ENCODE results near the gene CFAP61. TPM values are rescaled to one million over a fixed set of nuclear protein-coding genes. Genes with fewer than 3 reads are reported as not detected.
A peak's percentile ranks its signal among the peaks of the same experiment; 100 is the strongest.

Gene CFAP61
- total and polyA plus RNA-seq, 5 donors from 2014 or later = not detected

DNA sequence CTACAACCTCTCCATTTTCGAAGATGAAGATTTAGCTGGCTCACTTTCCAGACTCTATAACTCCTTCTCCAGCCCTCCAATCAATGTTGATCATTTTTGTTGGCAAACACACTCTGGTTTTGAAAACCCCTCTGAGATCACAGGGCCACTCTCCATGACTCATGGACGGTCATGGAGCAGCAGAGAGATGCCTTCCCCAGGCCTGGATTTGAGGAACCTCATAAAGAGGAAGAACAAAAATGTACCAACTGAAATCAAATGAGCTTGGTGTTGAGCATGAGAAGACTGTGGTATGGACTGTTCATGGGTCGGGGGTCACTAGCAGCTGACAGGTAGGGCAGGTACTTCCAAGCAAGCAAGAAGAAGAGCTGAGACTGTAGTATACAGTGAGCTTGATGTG is 202.8 kb downstream of the CFAP61 start:
- H3K27me3 ChIP-seq (ENCODE audit: control insufficient read depth, insufficient read depth, low read length) = no peaks in the 10 kb centered on the region
- H3K9me3 Mint-ChIP-seq = peaks cover 0 to 3% (median 0%) of the 10 kb centered on the region in 7 donors
- no peak overlapping the region for H3K27ac Mint-ChIP-seq
- no peak overlapping the region for H3K27ac ChIP-seq (ENCODE audit: insufficient read depth, low read length, poor library complexity, severe bottlenecking)
- H3K4me1 Mint-ChIP-seq = no peaks in the 10 kb centered on the region
- H3K27me3 Mint-ChIP-seq = no peaks in the 10 kb centered on the region
- H3K4me3 ChIP-seq (ENCODE audit: low read depth, low read length) = no peak overlapping the region
- H3K4me1 ChIP-seq (ENCODE audit: control insufficient read depth, insufficient read depth, low read length, poor library complexity, severe bottlenecking) = no peaks in the 10 kb centered on the region
- no peaks in the 10 kb centered on the region for H3K36me3 Mint-ChIP-seq
- ATAC-seq (ENCODE audit: low read depth in 2 of 2) (no peak), DNase-seq (no peak)
- H3K4me3 Mint-ChIP-seq = no peak overlapping the region
- H3K9me3 ChIP-seq (ENCODE audit: control insufficient read depth in 2 of 2, low read length in 2 of 2) = no peaks in the 10 kb centered on the region
- no peaks in the 10 kb centered on the region for H3K36me3 ChIP-seq (ENCODE audit: control insufficient read depth, insufficient read depth, low read length)

DNA sequence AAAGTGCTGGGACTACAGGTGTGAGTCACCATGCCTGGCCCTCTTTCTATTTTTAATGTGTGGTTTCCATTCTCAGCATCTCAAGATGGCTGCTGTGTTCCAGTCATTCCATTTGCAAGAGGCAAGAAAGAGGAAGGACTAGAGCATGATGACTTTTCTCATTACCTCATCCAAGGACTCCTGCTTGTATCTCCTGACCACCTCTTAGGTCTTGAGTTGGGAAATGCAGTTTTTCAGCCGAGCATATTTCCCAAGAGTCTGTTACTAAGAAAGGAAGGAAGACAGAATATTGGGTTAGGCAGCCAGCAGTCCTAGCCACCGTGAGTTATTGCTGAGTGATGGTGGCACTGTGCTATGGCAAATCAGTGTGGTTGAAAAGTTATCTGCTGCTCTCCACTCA is 207.2 kb downstream of the CFAP61 start:
- Mint-ChIP-seq H3K27me3 (peaks cover 11% of the 10 kb centered on the region), H3K27ac (no peak overlapping the region), H3K36me3 (no peaks in the 10 kb centered on the region), H3K9me3 (peaks cover 0 to 3% (median 0%) of the 10 kb centered on the region in 7 donors), H3K4me3 (no peak overlapping the region), H3K4me1 (no peaks in the 10 kb centered on the region)
- no peak overlapping the region for H3K27ac ChIP-seq (ENCODE audit: insufficient read depth, low read length, poor library complexity, severe bottlenecking)
- DNase-seq = no peak
- no peaks in the 10 kb centered on the region for H3K27me3 ChIP-seq (ENCODE audit: control insufficient read depth, insufficient read depth, low read length)
- peak in 1 of 2 donors; percentile 8 for ATAC-seq (ENCODE audit: low read depth in 2 of 2)
- H3K4me3 ChIP-seq (ENCODE audit: low read depth, low read length) = no peak overlapping the region
- no peaks in the 10 kb centered on the region for H3K36me3 ChIP-seq (ENCODE audit: control insufficient read depth, insufficient read depth, low read length)
- no peaks in the 10 kb centered on the region for H3K4me1 ChIP-seq (ENCODE audit: control insufficient read depth, insufficient read depth, low read length, poor library complexity, severe bottlenecking)
- no peaks in the 10 kb centered on the region for H3K9me3 ChIP-seq (ENCODE audit: control insufficient read depth in 2 of 2, low read length in 2 of 2)

DNA sequence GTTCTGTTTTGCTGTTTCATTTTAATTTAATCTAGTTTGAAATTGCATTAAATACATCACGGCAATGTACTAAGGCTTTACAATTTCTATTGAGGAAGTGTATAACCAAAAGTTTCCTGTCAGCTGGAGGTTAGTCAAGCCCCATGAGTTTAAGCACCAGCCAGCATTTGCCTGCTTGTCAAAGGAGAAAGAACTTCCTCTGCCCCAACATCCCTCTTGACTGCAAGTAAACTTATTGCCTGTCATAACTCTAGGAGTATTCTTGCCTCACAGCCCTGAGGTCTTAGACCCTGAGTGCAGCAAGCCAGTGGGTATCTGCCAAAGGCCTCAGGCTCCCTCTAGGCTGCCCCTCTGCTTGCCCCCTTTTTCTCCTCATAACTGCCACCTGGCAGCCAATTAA is 208.8 kb downstream of the CFAP61 start:
- peaks cover 11% of the 10 kb centered on the region for H3K27me3 Mint-ChIP-seq
- Histone ChIP-seq H3K27me3 (ENCODE audit: control insufficient read depth, insufficient read depth, low read length) (no peaks in the 10 kb centered on the region), H3K27ac (ENCODE audit: insufficient read depth, low read length, poor library complexity, severe bottlenecking) (no peak overlapping the region), H3K4me1 (ENCODE audit: control insufficient read depth, insufficient read depth, low read length, poor library complexity, severe bottlenecking) (no peaks in the 10 kb centered on the region), H3K36me3 (ENCODE audit: control insufficient read depth, insufficient read depth, low read length) (no peaks in the 10 kb centered on the region), H3K4me3 (ENCODE audit: low read depth, low read length) (no peak overlapping the region), H3K9me3 (ENCODE audit: control insufficient read depth in 2 of 2, low read length in 2 of 2) (no peaks in the 10 kb centered on the region)
- no peaks in the 10 kb centered on the region for H3K4me1 Mint-ChIP-seq
- peaks cover 0 to 3% (median 0%) of the 10 kb centered on the region in 7 donors for H3K9me3 Mint-ChIP-seq
- no peaks in the 10 kb centered on the region for H3K36me3 Mint-ChIP-seq
- DNase-seq (peak in 1 of 3 donors; percentile 5), ATAC-seq (ENCODE audit: low read depth in 2 of 2) (no peak)
- H3K27ac Mint-ChIP-seq = no peak overlapping the region
- H3K4me3 Mint-ChIP-seq = no peak overlapping the region

DNA sequence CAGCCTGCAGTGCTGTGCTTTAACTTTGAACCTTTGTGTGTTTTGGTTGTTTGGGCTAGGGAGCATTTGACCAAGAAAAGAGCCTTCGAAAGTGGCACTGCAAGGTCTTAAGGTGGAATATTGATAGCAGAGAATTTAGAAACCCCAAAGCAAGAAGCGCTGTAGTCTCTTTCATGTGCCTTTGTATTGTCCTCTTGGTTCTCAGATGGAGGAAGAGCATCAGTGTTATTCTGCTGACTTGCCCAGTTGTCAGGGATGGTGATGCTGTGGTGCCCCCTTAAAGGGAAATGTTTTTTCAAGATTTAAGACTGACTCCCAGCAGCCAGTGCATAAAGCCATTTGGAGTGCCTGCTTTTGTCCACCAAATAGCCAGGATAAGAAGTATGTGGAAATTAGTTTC is 212.9 kb downstream of the CFAP61 start:
- H3K27ac ChIP-seq (ENCODE audit: insufficient read depth, low read length, poor library complexity, severe bottlenecking) = no peak overlapping the region
- Mint-ChIP-seq H3K36me3 (no peaks in the 10 kb centered on the region), H3K9me3 (peaks cover 0 to 3% (median 0%) of the 10 kb centered on the region in 7 donors), H3K27me3 (peaks cover 16% of the 10 kb centered on the region), H3K4me3 (no peak overlapping the region), H3K27ac (no peak overlapping the region), H3K4me1 (no peaks in the 10 kb centered on the region)
- no peak for ATAC-seq (ENCODE audit: low read depth in 2 of 2)
- H3K9me3 ChIP-seq (ENCODE audit: control insufficient read depth in 2 of 2, low read length in 2 of 2) = no peaks in the 10 kb centered on the region
- no peak for DNase-seq
- H3K4me3 ChIP-seq (ENCODE audit: low read depth, low read length) = no peak overlapping the region
- H3K27me3 ChIP-seq (ENCODE audit: control insufficient read depth, insufficient read depth, low read length) = no peaks in the 10 kb centered on the region
- no peaks in the 10 kb centered on the region for H3K36me3 ChIP-seq (ENCODE audit: control insufficient read depth, insufficient read depth, low read length)
- H3K4me1 ChIP-seq (ENCODE audit: control insufficient read depth, insufficient read depth, low read length, poor library complexity, severe bottlenecking) = no peaks in the 10 kb centered on the region

DNA sequence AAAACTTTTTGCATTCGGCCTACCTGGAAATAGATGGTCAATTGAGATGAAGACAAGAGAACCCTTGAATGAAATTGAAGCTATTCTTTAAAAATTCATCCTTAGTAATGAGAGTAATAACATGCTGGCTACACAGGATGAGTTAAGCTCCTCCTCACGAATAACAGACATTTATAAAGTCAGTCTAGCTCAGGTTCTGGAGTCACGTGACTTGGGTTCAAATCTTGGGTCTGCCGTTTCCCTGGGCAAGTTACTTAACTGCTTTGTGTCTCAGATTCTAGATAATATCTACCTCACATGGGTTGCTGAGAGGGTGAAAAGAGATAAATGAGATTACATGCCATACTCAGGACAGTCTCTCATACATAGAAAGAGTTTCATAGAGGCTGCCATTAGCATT is 214.2 kb downstream of the CFAP61 start:
- no peak for ATAC-seq (ENCODE audit: low read depth in 2 of 2)
- Mint-ChIP-seq H3K27me3 (peaks cover 14% of the 10 kb centered on the region), H3K27ac (no peak overlapping the region), H3K4me1 (no peaks in the 10 kb centered on the region), H3K4me3 (no peak overlapping the region), H3K36me3 (no peaks in the 10 kb centered on the region), H3K9me3 (peaks cover 0 to 3% (median 0%) of the 10 kb centered on the region in 7 donors)
- no peaks in the 10 kb centered on the region for H3K27me3 ChIP-seq (ENCODE audit: control insufficient read depth, insufficient read depth, low read length)
- no peak for DNase-seq
- no peak overlapping the region for H3K4me3 ChIP-seq (ENCODE audit: low read depth, low read length)
- H3K4me1 ChIP-seq (ENCODE audit: control insufficient read depth, insufficient read depth, low read length, poor library complexity, severe bottlenecking) = no peaks in the 10 kb centered on the region
- H3K36me3 ChIP-seq (ENCODE audit: control insufficient read depth, insufficient read depth, low read length) = no peaks in the 10 kb centered on the region
- H3K9me3 ChIP-seq (ENCODE audit: control insufficient read depth in 2 of 2, low read length in 2 of 2) = no peaks in the 10 kb centered on the region
- no peak overlapping the region for H3K27ac ChIP-seq (ENCODE audit: insufficient read depth, low read length, poor library complexity, severe bottlenecking)

DNA sequence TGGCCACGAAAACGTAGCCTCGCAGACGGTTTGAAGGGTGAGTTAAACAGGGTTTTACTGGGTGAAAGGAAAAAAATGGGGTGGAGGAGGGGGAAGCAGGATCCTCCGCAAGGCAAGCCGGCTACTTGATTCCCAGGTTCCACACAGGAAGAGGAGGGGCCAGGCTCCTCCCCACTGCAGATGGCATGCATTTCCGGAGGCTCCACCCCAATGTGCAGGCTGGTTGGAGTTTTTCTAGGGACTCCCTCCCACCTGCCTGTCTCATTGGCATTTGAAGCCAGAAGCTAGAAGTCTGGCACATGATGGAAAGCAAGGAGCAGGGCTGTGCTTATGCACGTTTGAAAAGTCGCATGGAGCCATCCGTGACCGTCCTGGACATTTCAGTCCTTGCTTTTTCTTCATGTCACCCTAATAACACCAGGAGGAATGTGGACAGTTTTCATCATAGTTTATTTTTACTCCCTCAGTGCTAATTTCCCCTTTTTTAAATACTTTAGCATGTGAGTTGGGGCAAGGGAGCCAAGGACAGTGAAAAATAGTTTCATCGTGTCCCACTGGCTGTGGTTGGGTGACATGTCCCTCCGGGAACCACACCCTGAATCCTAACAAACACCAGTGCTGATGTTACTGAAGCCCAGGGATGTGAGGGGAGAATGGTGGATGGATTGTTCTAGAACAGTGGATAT is 215.5 kb downstream of the CFAP61 start:
- Mint-ChIP-seq H3K9me3 (peaks cover 0 to 1% (median 0%) of the 10 kb centered on the region in 7 donors), H3K27me3 (peaks cover 11% of the 10 kb centered on the region), H3K4me3 (no peak overlapping the region), H3K4me1 (no peaks in the 10 kb centered on the region), H3K36me3 (no peaks in the 10 kb centered on the region), H3K27ac (no peak overlapping the region)
- no peak for DNase-seq
- Histone ChIP-seq H3K27me3 (ENCODE audit: control insufficient read depth, insufficient read depth, low read length) (no peaks in the 10 kb centered on the region), H3K27ac (ENCODE audit: insufficient read depth, low read length, poor library complexity, severe bottlenecking) (no peak overlapping the region), H3K36me3 (ENCODE audit: control insufficient read depth, insufficient read depth, low read length) (no peaks in the 10 kb centered on the region), H3K9me3 (ENCODE audit: control insufficient read depth in 2 of 2, low read length in 2 of 2) (no peaks in the 10 kb centered on the region), H3K4me3 (ENCODE audit: low read depth, low read length) (no peak overlapping the region), H3K4me1 (ENCODE audit: control insufficient read depth, insufficient read depth, low read length, poor library complexity, severe bottlenecking) (no peaks in the 10 kb centered on the region)
- ATAC-seq (ENCODE audit: low read depth in 2 of 2) = no peak

DNA sequence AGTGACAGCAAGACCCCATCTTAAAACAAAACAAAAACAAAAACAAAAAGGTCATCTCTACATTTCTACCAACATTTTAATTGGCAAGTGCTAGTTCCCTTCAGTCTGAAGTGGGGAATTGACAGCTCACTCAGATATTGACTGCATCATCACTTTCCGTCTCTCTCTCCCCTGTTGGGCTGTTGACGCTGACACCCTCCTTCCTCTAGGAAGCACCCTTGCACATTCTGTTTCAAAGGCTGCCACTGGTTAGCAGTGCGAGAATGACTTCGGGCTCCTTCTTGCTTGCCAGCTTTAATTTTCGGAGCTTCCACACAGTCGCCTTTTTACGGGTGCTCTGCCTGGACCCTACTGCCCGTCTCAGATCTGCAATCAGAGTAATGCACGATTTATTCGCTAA is 218.9 kb downstream of the CFAP61 start:
- H3K4me1 ChIP-seq (ENCODE audit: control insufficient read depth, insufficient read depth, low read length, poor library complexity, severe bottlenecking) = no peaks in the 10 kb centered on the region
- H3K9me3 ChIP-seq (ENCODE audit: control insufficient read depth in 2 of 2, low read length in 2 of 2) = no peaks in the 10 kb centered on the region
- Mint-ChIP-seq H3K27me3 (peaks cover 18% of the 10 kb centered on the region), H3K4me1 (no peaks in the 10 kb centered on the region), H3K9me3 (no peaks in the 10 kb centered on the region), H3K36me3 (no peaks in the 10 kb centered on the region), H3K4me3 (no peak overlapping the region), H3K27ac (peak overlapping the region in 1 of 3 donors; percentile 80)
- H3K4me3 ChIP-seq (ENCODE audit: low read depth, low read length) = no peak overlapping the region
- no peak for DNase-seq
- ATAC-seq (ENCODE audit: low read depth in 2 of 2) = no peak
- H3K36me3 ChIP-seq (ENCODE audit: control insufficient read depth, insufficient read depth, low read length) = no peaks in the 10 kb centered on the region
- no peak overlapping the region for H3K27ac ChIP-seq (ENCODE audit: insufficient read depth, low read length, poor library complexity, severe bottlenecking)
- H3K27me3 ChIP-seq (ENCODE audit: control insufficient read depth, insufficient read depth, low read length) = no peaks in the 10 kb centered on the region

DNA sequence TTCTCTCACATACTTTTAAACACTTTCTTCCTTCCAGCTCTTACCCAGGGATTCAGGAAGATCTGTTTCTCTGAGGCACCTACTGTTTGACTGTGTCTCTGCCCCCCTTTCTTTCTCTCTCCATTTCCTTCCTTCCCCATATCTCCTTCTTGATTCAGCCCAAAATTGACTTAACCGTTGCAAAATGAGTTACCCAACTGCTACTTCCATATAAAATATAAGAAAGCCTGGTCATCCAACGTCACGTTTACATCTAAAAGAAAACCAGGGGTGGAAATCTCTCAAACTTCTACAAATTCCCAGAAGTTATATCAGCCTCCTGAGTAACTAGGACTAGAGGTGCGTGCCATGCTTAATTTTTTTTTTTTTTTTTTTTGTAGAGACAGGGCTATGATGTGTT is 220.4 kb downstream of the CFAP61 start:
- ATAC-seq (ENCODE audit: low read depth in 2 of 2) = no peak
- Mint-ChIP-seq H3K27ac (no peak overlapping the region), H3K4me3 (no peak overlapping the region), H3K4me1 (peaks cover 0 to 2% (median 0%) of the 10 kb centered on the region in 4 donors), H3K27me3 (peaks cover 14% of the 10 kb centered on the region), H3K9me3 (no peaks in the 10 kb centered on the region), H3K36me3 (no peaks in the 10 kb centered on the region)
- Histone ChIP-seq H3K36me3 (ENCODE audit: control insufficient read depth, insufficient read depth, low read length) (no peaks in the 10 kb centered on the region), H3K27me3 (ENCODE audit: control insufficient read depth, insufficient read depth, low read length) (no peaks in the 10 kb centered on the region), H3K9me3 (ENCODE audit: control insufficient read depth in 2 of 2, low read length in 2 of 2) (no peaks in the 10 kb centered on the region), H3K4me1 (ENCODE audit: control insufficient read depth, insufficient read depth, low read length, poor library complexity, severe bottlenecking) (no peaks in the 10 kb centered on the region), H3K4me3 (ENCODE audit: low read depth, low read length) (no peak overlapping the region), H3K27ac (ENCODE audit: insufficient read depth, low read length, poor library complexity, severe bottlenecking) (no peak overlapping the region)
- no peak for DNase-seq
